HEK293 (cell line): ENCODE results near the gene CLN5.

Source experiments
- CTCF ChIA-PET: fragments of 350-600 bp; formaldehyde crosslinking; extraction: SDS; loops from one replicate; lab custom pipeline; 2021; ENCODE audit warnings: antibody characterized with exemption; lab: Yijun Ruan, JAX
- POLR2A ChIA-PET: fragments of 300-600 bp; formaldehyde crosslinking; extraction: SDS; loops from one replicate; lab custom pipeline; 2020; ENCODE audit warnings: antibody characterized with exemption, inconsistent platforms; lab: Yijun Ruan, JAX
- H3K27ac ChIP-seq: fragments of 200-500 bp; sonication (Bioruptor generic); 2 replicates; pipeline ENCODE4 v1.5.1; 2014; ENCODE audit warnings: low read depth, low read length, control low read depth, inconsistent platforms; ENCODE audit errors: extremely low read depth
- H3K36me3 ChIP-seq, 2 experiments: fragments of 200-500 bp in 1 of 2; sonication (Bioruptor generic) in 1 of 2; 1 replicate in 1 of 2; 2 replicates in 1 of 2; pipeline ENCODE4 v1.5.1; 2014 to 2017; ENCODE audit warnings: inconsistent platforms in 2 of 2, low read length in 2 of 2; ENCODE audit not compliant: control insufficient read depth in 2 of 2, insufficient read depth in 1 of 2
- H3K4me1 ChIP-seq: fragments of 200-500 bp; sonication (Bioruptor generic); 2 replicates; pipeline ENCODE4 v1.5.1; 2014; ENCODE audit warnings: mild to moderate bottlenecking, low read length, inconsistent platforms; ENCODE audit not compliant: control insufficient read depth, insufficient read depth
- H3K4me3 ChIP-seq: 2 replicates; pipeline ENCODE4 v1.5.1; 2011; ENCODE audit warnings: low read depth, mild to moderate bottlenecking, control low read depth, low read length, moderate library complexity
- H3K9me3 ChIP-seq: fragments of 200-500 bp; sonication (Bioruptor generic); 2 replicates; pipeline ENCODE4 v1.5.1; 2014; ENCODE audit warnings: low read depth, low read length, inconsistent platforms; ENCODE audit not compliant: control insufficient read depth, insufficient read depth
- KLF1 ChIP-seq: fragments of 450-650 bp; formaldehyde crosslinking; IDR thresholded peaks from 2 replicates; pipeline ENCODE4 v1.5.1; 2016; ENCODE audit warnings: missing biosample characterization, missing genetic modification characterization
- KLF16 ChIP-seq: fragments of 450-650 bp; formaldehyde crosslinking; IDR thresholded peaks from 2 replicates; pipeline ENCODE4 v1.5.1; 2017; ENCODE audit warnings: missing biosample characterization, missing genetic modification characterization
- KLF9 ChIP-seq: fragments of 450-650 bp; formaldehyde crosslinking; IDR thresholded peaks from 2 replicates; pipeline ENCODE4 v1.5.1; 2016; ENCODE audit warnings: missing biosample characterization, missing genetic modification characterization, low read depth
- SP3 ChIP-seq: fragments of 450-650 bp; formaldehyde crosslinking; IDR thresholded peaks from 2 replicates; pipeline ENCODE4 v1.5.1; 2016; ENCODE audit warnings: missing biosample characterization, missing genetic modification characterization
- ZBTB48 ChIP-seq: fragments of 450-650 bp; formaldehyde crosslinking; IDR thresholded peaks from 2 replicates; pipeline ENCODE4 v1.5.1; 2016; ENCODE audit warnings: missing biosample characterization, missing genetic modification characterization
- ZFP3 ChIP-seq: fragments of 450-650 bp; formaldehyde crosslinking; IDR thresholded peaks from 2 replicates; pipeline ENCODE4 v1.5.1; 2016; ENCODE audit warnings: low read depth, missing biosample characterization, missing genetic modification characterization
- ZNF132 ChIP-seq: fragments of 450-650 bp; formaldehyde crosslinking; IDR thresholded peaks from 2 replicates; pipeline ENCODE4 v1.5.1; 2017; ENCODE audit warnings: missing biosample characterization, missing genetic modification characterization, borderline replicate concordance
- ZNF248 ChIP-seq: fragments of 450-650 bp; formaldehyde crosslinking; IDR thresholded peaks from 2 replicates; pipeline ENCODE4 v1.5.1; 2017; ENCODE audit warnings: missing biosample characterization, missing genetic modification characterization
- ZNF274 ChIP-seq, 2 experiments: fragments of 200-500 bp in 1 of 2; fragments of 450-650 bp in 1 of 2; sonication (Bioruptor generic) in 1 of 2; formaldehyde crosslinking in 1 of 2; IDR thresholded peaks; 2 replicates each; pipeline versions ENCODE4 v1.5.1 to v1.6.1; 2014 to 2016; ENCODE audit warnings: borderline replicate concordance in 1 of 2, inconsistent platforms in 1 of 2, low read length in 1 of 2, missing biosample characterization in 1 of 2, missing genetic modification characterization in 1 of 2
- ZNF571 ChIP-seq: fragments of 450-650 bp; formaldehyde crosslinking; IDR thresholded peaks from 2 replicates; pipeline ENCODE4 v1.5.0; 2017; ENCODE audit warnings: missing biosample characterization, missing genetic modification characterization
- ZNF658 ChIP-seq: fragments of 450-650 bp; formaldehyde crosslinking; IDR thresholded peaks from 2 replicates; pipeline ENCODE4; 2016; ENCODE audit warnings: missing biosample characterization, missing genetic modification characterization
- ZNF677 ChIP-seq: fragments of 450-650 bp; IDR thresholded peaks from 2 replicates; pipeline ENCODE4 v1.5.0; 2018; ENCODE audit warnings: missing biosample characterization, mild to moderate bottlenecking, missing genetic modification characterization, moderate library complexity
- ZNF747 ChIP-seq: fragments of 450-650 bp; formaldehyde crosslinking; IDR thresholded peaks from 2 replicates; pipeline ENCODE4 v1.5.1; 2016; ENCODE audit warnings: missing biosample characterization, missing genetic modification characterization
- TF ChIP-seq, protein P1 (sequence below): fragments of 450-650 bp; formaldehyde crosslinking; IDR thresholded peaks from 2 replicates; pipeline ENCODE4 v1.5.1; 2016; ENCODE audit warnings: missing biosample characterization, missing genetic modification characterization
- TF ChIP-seq, protein P2 (sequence below): fragments of 450-650 bp; formaldehyde crosslinking; IDR thresholded peaks from 2 replicates; pipeline ENCODE4 v1.5.1; 2016; ENCODE audit warnings: missing biosample characterization, missing genetic modification characterization
- TF ChIP-seq, protein P3 (sequence below): fragments of 450-650 bp; formaldehyde crosslinking; IDR thresholded peaks from 2 replicates; pipeline ENCODE4 v1.5.1; 2016; ENCODE audit warnings: missing biosample characterization, missing genetic modification characterization, borderline replicate concordance
- TF ChIP-seq, protein P4 (sequence below): fragments of 450-650 bp; IDR thresholded peaks from 2 replicates; pipeline ENCODE4 v1.5.1; 2018; ENCODE audit warnings: missing biosample characterization, missing genetic modification characterization
- TF ChIP-seq, protein P5 (sequence below): fragments of 450-650 bp; formaldehyde crosslinking; IDR thresholded peaks from 2 replicates; pipeline ENCODE4 v1.5.1; 2016; ENCODE audit warnings: missing biosample characterization, missing genetic modification characterization

The CLN5 gene

DNA sequence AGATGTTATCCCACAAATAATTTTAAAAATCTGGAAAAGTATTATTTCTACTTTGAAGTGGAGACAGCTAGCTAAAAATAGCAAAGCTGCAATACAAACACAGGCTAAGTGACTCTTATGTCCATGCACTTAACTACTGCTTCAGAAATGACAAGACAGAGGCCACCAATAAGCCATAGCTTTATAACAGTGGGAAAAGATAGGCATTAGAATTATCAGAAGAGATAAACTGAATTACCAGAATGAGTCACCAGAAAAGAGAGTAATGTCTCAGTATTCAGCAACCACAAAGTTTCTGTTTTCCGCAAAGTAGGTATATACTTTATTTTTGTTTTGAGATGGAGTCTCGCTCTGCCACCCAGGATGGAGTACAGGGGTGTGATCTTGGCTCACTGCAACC is 17.1 kb downstream of the CLN5 start:
- TF ChIP-seq ZNF132 (tag by site-specific recombination): no peak
- TF ChIP-seq ZNF677: no peak
- TF ChIP-seq, protein P1, sequence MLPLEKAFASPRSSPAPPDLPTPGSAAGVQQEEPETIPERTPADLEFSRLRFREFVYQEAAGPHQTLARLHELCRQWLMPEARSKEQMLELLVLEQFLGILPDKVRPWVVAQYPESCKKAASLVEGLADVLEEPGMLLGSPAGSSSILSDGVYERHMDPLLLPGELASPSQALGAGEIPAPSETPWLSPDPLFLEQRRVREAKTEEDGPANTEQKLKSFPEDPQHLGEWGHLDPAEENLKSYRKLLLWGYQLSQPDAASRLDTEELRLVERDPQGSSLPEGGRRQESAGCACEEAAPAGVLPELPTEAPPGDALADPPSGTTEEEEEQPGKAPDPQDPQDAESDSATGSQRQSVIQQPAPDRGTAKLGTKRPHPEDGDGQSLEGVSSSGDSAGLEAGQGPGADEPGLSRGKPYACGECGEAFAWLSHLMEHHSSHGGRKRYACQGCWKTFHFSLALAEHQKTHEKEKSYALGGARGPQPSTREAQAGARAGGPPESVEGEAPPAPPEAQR: no peak
- TF ChIP-seq ZNF571: no peak
- TF ChIP-seq, protein P2, sequence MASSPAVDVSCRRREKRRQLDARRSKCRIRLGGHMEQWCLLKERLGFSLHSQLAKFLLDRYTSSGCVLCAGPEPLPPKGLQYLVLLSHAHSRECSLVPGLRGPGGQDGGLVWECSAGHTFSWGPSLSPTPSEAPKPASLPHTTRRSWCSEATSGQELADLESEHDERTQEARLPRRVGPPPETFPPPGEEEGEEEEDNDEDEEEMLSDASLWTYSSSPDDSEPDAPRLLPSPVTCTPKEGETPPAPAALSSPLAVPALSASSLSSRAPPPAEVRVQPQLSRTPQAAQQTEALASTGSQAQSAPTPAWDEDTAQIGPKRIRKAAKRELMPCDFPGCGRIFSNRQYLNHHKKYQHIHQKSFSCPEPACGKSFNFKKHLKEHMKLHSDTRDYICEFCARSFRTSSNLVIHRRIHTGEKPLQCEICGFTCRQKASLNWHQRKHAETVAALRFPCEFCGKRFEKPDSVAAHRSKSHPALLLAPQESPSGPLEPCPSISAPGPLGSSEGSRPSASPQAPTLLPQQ: no peak
- TF ChIP-seq KLF1: no peak
- TF ChIP-seq, protein P3, sequence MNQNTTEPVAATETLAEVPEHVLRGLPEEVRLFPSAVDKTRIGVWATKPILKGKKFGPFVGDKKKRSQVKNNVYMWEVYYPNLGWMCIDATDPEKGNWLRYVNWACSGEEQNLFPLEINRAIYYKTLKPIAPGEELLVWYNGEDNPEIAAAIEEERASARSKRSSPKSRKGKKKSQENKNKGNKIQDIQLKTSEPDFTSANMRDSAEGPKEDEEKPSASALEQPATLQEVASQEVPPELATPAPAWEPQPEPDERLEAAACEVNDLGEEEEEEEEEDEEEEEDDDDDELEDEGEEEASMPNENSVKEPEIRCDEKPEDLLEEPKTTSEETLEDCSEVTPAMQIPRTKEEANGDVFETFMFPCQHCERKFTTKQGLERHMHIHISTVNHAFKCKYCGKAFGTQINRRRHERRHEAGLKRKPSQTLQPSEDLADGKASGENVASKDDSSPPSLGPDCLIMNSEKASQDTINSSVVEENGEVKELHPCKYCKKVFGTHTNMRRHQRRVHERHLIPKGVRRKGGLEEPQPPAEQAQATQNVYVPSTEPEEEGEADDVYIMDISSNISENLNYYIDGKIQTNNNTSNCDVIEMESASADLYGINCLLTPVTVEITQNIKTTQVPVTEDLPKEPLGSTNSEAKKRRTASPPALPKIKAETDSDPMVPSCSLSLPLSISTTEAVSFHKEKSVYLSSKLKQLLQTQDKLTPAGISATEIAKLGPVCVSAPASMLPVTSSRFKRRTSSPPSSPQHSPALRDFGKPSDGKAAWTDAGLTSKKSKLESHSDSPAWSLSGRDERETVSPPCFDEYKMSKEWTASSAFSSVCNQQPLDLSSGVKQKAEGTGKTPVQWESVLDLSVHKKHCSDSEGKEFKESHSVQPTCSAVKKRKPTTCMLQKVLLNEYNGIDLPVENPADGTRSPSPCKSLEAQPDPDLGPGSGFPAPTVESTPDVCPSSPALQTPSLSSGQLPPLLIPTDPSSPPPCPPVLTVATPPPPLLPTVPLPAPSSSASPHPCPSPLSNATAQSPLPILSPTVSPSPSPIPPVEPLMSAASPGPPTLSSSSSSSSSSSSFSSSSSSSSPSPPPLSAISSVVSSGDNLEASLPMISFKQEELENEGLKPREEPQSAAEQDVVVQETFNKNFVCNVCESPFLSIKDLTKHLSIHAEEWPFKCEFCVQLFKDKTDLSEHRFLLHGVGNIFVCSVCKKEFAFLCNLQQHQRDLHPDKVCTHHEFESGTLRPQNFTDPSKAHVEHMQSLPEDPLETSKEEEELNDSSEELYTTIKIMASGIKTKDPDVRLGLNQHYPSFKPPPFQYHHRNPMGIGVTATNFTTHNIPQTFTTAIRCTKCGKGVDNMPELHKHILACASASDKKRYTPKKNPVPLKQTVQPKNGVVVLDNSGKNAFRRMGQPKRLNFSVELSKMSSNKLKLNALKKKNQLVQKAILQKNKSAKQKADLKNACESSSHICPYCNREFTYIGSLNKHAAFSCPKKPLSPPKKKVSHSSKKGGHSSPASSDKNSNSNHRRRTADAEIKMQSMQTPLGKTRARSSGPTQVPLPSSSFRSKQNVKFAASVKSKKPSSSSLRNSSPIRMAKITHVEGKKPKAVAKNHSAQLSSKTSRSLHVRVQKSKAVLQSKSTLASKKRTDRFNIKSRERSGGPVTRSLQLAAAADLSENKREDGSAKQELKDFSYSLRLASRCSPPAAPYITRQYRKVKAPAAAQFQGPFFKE: no peak
- TF ChIP-seq SP3 (tag by site-specific recombination): no peak
- TF ChIP-seq, protein P4, sequence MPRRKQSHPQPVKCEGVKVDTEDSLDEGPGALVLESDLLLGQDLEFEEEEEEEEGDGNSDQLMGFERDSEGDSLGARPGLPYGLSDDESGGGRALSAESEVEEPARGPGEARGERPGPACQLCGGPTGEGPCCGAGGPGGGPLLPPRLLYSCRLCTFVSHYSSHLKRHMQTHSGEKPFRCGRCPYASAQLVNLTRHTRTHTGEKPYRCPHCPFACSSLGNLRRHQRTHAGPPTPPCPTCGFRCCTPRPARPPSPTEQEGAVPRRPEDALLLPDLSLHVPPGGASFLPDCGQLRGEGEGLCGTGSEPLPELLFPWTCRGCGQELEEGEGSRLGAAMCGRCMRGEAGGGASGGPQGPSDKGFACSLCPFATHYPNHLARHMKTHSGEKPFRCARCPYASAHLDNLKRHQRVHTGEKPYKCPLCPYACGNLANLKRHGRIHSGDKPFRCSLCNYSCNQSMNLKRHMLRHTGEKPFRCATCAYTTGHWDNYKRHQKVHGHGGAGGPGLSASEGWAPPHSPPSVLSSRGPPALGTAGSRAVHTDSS (tag by site-specific recombination): no peak
- no peak for TF ChIP-seq ZFP3 (tag by site-specific recombination)
- TF ChIP-seq KLF9 (tag by site-specific recombination): no peak
- no peak for TF ChIP-seq ZNF248 (tag by site-specific recombination)
- no peak for TF ChIP-seq ZNF658 (tag by site-specific recombination)
- no peak for TF ChIP-seq KLF16 (tag by site-specific recombination)
- no peak for TF ChIP-seq ZNF274 (IDR thresholded peaks at IDR 0.05; ENCODE audit: low read length)
- no peak for TF ChIP-seq ZNF274 (tag by site-specific recombination; IDR thresholded peaks at IDR 0.05; ENCODE audit: borderline replicate concordance)
- TF ChIP-seq, protein P5, sequence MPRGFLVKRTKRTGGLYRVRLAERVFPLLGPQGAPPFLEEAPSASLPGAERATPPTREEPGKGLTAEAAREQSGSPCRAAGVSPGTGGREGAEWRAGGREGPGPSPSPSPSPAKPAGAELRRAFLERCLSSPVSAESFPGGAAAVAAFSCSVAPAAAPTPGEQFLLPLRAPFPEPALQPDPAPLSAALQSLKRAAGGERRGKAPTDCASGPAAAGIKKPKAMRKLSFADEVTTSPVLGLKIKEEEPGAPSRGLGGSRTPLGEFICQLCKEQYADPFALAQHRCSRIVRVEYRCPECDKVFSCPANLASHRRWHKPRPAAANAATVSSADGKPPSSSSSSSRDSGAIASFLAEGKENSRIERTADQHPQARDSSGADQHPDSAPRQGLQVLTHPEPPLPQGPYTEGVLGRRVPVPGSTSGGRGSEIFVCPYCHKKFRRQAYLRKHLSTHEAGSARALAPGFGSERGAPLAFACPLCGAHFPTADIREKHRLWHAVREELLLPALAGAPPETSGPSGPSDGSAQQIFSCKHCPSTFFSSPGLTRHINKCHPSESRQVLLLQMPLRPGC (tag by site-specific recombination): no peak
- TF ChIP-seq ZBTB48 (tag by site-specific recombination): no peak
- TF ChIP-seq ZNF747: no peak
- Histone ChIP-seq H3K9me3 (no peaks in the 10 kb centered on the region), H3K4me1 (no peaks in the 10 kb centered on the region), H3K27ac (no peak overlapping the region), H3K36me3 (peaks cover 9 to 83% of the 10 kb centered on the region in 2 experiments; a peak in 2 of 3 replicates), H3K4me3 (no peak overlapping the region)
- ChIA-PET CTCF (interaction anchor here (0.6 kb wide), 1 partner anchor 8 kb away, joined by 3 read pairs; no protein-coding TSS in a partner anchor), POLR2A (no interaction called here)
